HG03442 (cell line): ENCODE results near the gene SLC39A13.
A peak's percentile ranks its signal among the peaks of the same experiment; 100 is the strongest.

Experiments used
- ATAC-seq: cut with Tn5 transposase; IDR thresholded peaks from one replicate; pipeline ENCODE4 v1.9.1; 2021; ENCODE audit warnings: mild to moderate bottlenecking, moderate library complexity; ENCODE audit not compliant: unreplicated experiment

The SLC39A13 gene

GRCh38 chr11:47399860-47400767, 8.3 kb upstream of the SLC39A13 start:
- ATAC-seq = peak; percentile 52

GRCh38 chr11:47400768-47401279, 7.6 kb upstream of the SLC39A13 start:
- peak; percentile 71 for ATAC-seq

GRCh38 chr11:47403135-47403534, 5.3 kb upstream of the SLC39A13 start:
- ATAC-seq = no peak

- ATAC-seq = no peak
Observed at GRCh38 chr11:47403571-47403970, 4.8 kb upstream of the SLC39A13 start.

- no peak for ATAC-seq
Observed at GRCh38 chr11:47406896-47407745, 1.3 kb upstream of the SLC39A13 start.

- ATAC-seq = no peak
Observed at GRCh38 chr11:47408598-47409439, 429 bp downstream of the SLC39A13 start.

- no peak for ATAC-seq
Observed at GRCh38 chr11:47409440-47410369, 1.3 kb downstream of the SLC39A13 start.

- no peak for ATAC-seq
Observed at GRCh38 chr11:47410370-47411264, 2.2 kb downstream of the SLC39A13 start.

- ATAC-seq = no peak
Observed at GRCh38 chr11:47411884-47412746, 3.7 kb downstream of the SLC39A13 start.

GRCh38 chr11:47413351-47413750, 5.0 kb downstream of the SLC39A13 start:
- ATAC-seq = no peak

- no peak for ATAC-seq
Observed at GRCh38 chr11:47413908-47414684, 5.7 kb downstream of the SLC39A13 start.

- ATAC-seq = no peak
Observed at GRCh38 chr11:47414685-47415070, 6.3 kb downstream of the SLC39A13 start.

- ATAC-seq = no peak
Observed at GRCh38 chr11:47415091-47415854, 6.9 kb downstream of the SLC39A13 start.

- no peak for ATAC-seq
Observed at GRCh38 chr11:47415949-47416472, 7.6 kb downstream of the SLC39A13 start.

GRCh38 chr11:47417712-47418111, 9.3 kb downstream of the SLC39A13 start:
- no peak for ATAC-seq
